GM18867 (cell line): ENCODE measurements around the gene PTPN14.

Experiments
- ATAC-seq: cut with Tn5 transposase; IDR thresholded peaks from one replicate; pipeline ENCODE4 v1.9.1; 2021; ENCODE audit warnings: mild to moderate bottlenecking, moderate library complexity; ENCODE audit not compliant: unreplicated experiment

The PTPN14 gene

GRCh38 chr1:214459895-214460294, 91.5 kb downstream of the PTPN14 start:
- no peak for ATAC-seq

GRCh38 chr1:214458541-214458940, 92.9 kb downstream of the PTPN14 start:
- ATAC-seq = no peak

GRCh38 chr1:214455971-214456867, 95.2 kb downstream of the PTPN14 start:
- ATAC-seq = no peak

- ATAC-seq = no peak
These were observed 95.9 kb downstream of the PTPN14 start for GRCh38 chr1:214455479-214455878.

GRCh38 chr1:214454569-214455396, 96.6 kb downstream of the PTPN14 start:
- ATAC-seq = no peak

GRCh38 chr1:214453109-214453722, 98.2 kb downstream of the PTPN14 start:
- ATAC-seq = no peak

- no peak for ATAC-seq
These were observed 99.1 kb downstream of the PTPN14 start for GRCh38 chr1:214452152-214452784.

GRCh38 chr1:214451596-214451995, 99.8 kb downstream of the PTPN14 start:
- no peak for ATAC-seq

- no peak for ATAC-seq
These were observed 102.0 kb downstream of the PTPN14 start for GRCh38 chr1:214449371-214449770.

- ATAC-seq = no peak
These were observed 102.9 kb downstream of the PTPN14 start for GRCh38 chr1:214448536-214448935.

- ATAC-seq = no peak
These were observed 103.9 kb downstream of the PTPN14 start for GRCh38 chr1:214447557-214447871.

- ATAC-seq = peak; percentile 88
These were observed 104.4 kb downstream of the PTPN14 start for GRCh38 chr1:214446772-214447556.

GRCh38 chr1:214445831-214446614, 105.4 kb downstream of the PTPN14 start:
- no peak for ATAC-seq

- no peak for ATAC-seq
These were observed 106.2 kb downstream of the PTPN14 start for GRCh38 chr1:214445199-214445598.

- ATAC-seq = no peak
These were observed 107.0 kb downstream of the PTPN14 start for GRCh38 chr1:214444182-214444939.

GRCh38 chr1:214441119-214441518, 110.3 kb downstream of the PTPN14 start:
- no peak for ATAC-seq

- no peak for ATAC-seq
These were observed 111.0 kb downstream of the PTPN14 start for GRCh38 chr1:214440219-214440965.
